Activated CD8-positive, alpha-beta T cell treated with anti-CD3 and anti-CD28 coated beads for 36 hours (primary cell): ENCODE data around the gene E2F4. TPM values are rescaled to one million over a fixed set of nuclear protein-coding genes. Genes with fewer than 3 reads are reported as not detected.

Experiments
- ATAC-seq: fragments of 200-7000 bp; cut with Tn5 transposase; one replicate; pipeline ENCODE4 v1.10.0; 2021; ENCODE audit warnings: mild to moderate bottlenecking, moderate library complexity
- CTCF ChIA-PET: fragments of 350-600 bp; sonication (Branson Sonifier 250); formaldehyde crosslinking; loops from one replicate; lab custom pipeline; 2021; ENCODE audit warnings: antibody characterized with exemption; lab: Charles Lee
- POLR2A ChIA-PET: fragments of 350-600 bp; sonication (Branson Sonifier 250); formaldehyde crosslinking; loops from one replicate; lab custom pipeline; 2021; ENCODE audit warnings: antibody characterized with exemption; lab: Charles Lee
- DNase-seq: peaks from one replicate; pipeline ENCODE4 v3.0.0-alpha.2; 2020
- H3K27ac Mint-ChIP-seq: one replicate; pipeline ENCODE4 v1.8.0; 2021; ENCODE audit warnings: mild to moderate bottlenecking, mixed read lengths
- H3K27me3 Mint-ChIP-seq: one replicate; pipeline ENCODE4 v1.8.0; 2021; ENCODE audit warnings: mixed read lengths
- H3K36me3 Mint-ChIP-seq: one replicate; pipeline ENCODE4 v1.8.0; 2021; ENCODE audit warnings: low read depth, mixed read lengths
- H3K4me1 Mint-ChIP-seq: one replicate; pipeline ENCODE4 v1.8.0; 2021; ENCODE audit warnings: low read depth, mixed read lengths
- H3K4me3 Mint-ChIP-seq: one replicate; pipeline ENCODE4 v1.8.0; 2021; ENCODE audit warnings: mild to moderate bottlenecking, moderate library complexity, mixed read lengths
- H3K9me3 Mint-ChIP-seq: one replicate; pipeline ENCODE4 v1.8.0; 2021; ENCODE audit warnings: mixed read lengths
- intact Hi-C: fragments of 100-400 bp; cut with micrococcal nuclease; formaldehyde crosslinking; loops from one replicate; pipeline ENCODE4 v1.10.0; 2022
- total RNA-seq, 2 experiments: library from RNA; stranded (reverse); gene quantifications; one replicate each; pipeline ENCODE4 v1.2.3, GENCODE V29; 2021
- TF ChIP-seq, protein P1 (sequence below): fragments of 200-600 bp; IDR thresholded peaks from one replicate; pipeline ENCODE4 v1.8.0; 2022; ENCODE audit warnings: antibody characterized with exemption, mild to moderate bottlenecking

E2F4 gene
- total RNA-seq, 2 experiments from 2014 or later = 104 to 105 TPM

DNA sequence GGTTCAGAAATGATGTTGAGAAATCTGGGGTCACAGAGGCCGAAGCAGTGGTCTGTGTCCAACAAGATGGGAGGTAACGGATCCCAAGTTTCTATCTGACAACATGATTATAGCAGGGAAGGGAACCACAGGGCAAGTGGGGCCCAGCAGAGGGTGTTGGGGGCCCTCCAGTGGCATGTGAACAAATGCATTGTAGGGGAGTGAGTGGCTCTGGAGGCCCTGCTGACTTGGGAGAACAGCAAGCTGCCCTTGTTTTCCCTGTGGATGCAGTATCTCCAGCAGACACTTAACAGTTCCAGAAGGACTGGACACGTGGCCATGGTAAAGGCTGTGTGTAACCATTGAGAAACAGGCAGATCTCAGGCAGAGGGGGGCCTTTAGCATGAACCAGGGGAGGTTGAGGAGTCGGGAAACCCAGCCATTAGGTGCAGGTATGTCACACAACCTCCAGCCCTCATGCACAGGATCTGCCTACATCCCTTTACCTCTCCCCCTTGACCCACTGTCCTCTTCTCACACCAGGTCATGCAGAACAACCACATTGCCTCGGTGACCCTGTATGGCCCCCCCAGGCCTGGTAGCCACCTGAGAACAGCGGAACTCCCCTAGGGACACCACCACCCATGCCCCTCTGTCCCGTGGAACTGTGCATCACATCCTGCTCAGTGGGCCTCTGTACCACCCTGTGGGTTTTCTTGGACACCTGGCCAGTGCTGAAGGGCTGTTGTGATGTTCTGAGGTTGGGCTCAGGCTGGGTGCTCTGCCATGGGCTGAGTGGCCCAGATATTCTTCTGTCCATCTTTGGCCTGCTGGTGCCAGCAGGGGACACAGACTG, 45.2 kb upstream of the E2F4 start:
- Mint-ChIP-seq H3K27ac (no peak overlapping the region), H3K27me3 (peaks cover 9% of the 10 kb centered on the region), H3K9me3 (no peaks in the 10 kb centered on the region), H3K4me1 (peaks cover 7% of the 10 kb centered on the region), H3K36me3 (peaks cover 55% of the 10 kb centered on the region), H3K4me3 (no peak overlapping the region)
- intact Hi-C loops = no loop called here
- ATAC-seq (no peak), DNase-seq (no peak)
- TF ChIP-seq, protein P1, sequence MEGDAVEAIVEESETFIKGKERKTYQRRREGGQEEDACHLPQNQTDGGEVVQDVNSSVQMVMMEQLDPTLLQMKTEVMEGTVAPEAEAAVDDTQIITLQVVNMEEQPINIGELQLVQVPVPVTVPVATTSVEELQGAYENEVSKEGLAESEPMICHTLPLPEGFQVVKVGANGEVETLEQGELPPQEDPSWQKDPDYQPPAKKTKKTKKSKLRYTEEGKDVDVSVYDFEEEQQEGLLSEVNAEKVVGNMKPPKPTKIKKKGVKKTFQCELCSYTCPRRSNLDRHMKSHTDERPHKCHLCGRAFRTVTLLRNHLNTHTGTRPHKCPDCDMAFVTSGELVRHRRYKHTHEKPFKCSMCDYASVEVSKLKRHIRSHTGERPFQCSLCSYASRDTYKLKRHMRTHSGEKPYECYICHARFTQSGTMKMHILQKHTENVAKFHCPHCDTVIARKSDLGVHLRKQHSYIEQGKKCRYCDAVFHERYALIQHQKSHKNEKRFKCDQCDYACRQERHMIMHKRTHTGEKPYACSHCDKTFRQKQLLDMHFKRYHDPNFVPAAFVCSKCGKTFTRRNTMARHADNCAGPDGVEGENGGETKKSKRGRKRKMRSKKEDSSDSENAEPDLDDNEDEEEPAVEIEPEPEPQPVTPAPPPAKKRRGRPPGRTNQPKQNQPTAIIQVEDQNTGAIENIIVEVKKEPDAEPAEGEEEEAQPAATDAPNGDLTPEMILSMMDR = no peak
- ChIA-PET POLR2A (interaction anchor here (1.2 kb wide), 1 partner anchor 63 kb away, joined by 3 read pairs; no protein-coding TSS in a partner anchor), CTCF (interaction anchor here (1.0 kb wide), 1 partner anchor 9 kb away, joined by 7 read pairs; no protein-coding TSS in a partner anchor)

DNA sequence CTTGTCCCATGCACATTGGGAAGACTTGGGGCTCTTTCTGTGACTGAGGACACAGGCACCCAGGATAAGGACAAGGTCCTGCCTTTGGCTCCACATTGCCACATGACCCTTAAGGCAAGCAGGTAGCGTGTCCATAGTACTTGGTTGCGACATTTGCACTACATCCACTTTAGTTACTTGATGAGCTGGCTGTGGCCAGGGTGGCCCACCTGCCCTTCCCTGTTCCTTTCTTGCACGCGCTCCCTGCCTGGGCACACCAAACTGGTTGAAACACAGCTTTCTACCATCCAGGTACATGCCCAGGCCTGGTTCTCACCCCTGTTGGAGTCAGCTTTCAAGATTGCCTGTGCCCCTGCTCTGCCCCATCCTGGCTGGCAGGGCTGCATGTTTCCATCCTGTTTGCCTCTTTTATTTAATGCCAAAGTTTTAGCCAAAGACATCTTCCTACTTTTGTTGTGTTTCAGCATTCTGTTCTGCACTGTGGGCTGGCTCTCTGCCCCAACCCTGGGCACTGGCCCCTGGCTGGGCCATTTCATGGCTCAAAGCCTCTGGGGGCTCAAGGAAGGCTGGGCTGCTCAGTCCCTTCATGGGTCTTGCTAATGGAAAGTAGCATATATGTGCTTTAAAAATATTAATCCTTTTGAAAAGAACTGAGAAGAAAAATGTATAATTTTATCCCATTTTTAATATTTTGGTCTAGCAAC, 44.4 kb upstream of the E2F4 start:
- Mint-ChIP-seq H3K4me1 (peaks cover 7% of the 10 kb centered on the region), H3K4me3 (no peak overlapping the region), H3K36me3 (peaks cover 51% of the 10 kb centered on the region), H3K9me3 (no peaks in the 10 kb centered on the region), H3K27ac (no peak overlapping the region), H3K27me3 (peaks cover 12% of the 10 kb centered on the region)
- intact Hi-C loops = no loop called here
- ChIA-PET CTCF (no interaction called here), POLR2A (interaction anchor here (1.2 kb wide), 1 partner anchor 64 kb away, joined by 3 read pairs; no protein-coding TSS in a partner anchor)
- TF ChIP-seq, protein P1 = no peak
- no peak for DNase-seq
- no peak for ATAC-seq

DNA sequence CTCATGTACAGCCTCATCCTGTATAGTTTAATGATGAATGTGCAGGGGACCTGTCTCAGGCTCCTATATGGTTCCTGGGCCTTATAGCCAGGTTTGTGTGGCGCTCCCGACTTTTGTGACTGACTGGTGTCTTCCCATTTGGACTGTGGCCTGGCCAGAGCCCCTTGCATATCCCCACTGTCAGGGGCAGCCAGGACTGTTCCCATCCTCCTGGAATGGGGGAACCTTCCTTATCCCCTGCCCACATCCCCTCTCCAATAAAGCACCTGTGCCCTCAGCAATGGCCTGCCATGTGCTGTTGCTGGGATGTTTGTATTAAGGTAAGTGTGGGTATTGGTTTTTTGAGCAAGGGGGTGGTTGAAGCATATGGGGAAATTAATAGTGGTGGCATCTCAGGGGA, 43.7 kb upstream of the E2F4 start:
- DNase-seq = no peak
- Mint-ChIP-seq H3K27ac (no peak overlapping the region), H3K4me3 (no peak overlapping the region), H3K27me3 (peaks cover 19% of the 10 kb centered on the region), H3K9me3 (no peaks in the 10 kb centered on the region), H3K36me3 (peaks cover 49% of the 10 kb centered on the region), H3K4me1 (peaks cover 12% of the 10 kb centered on the region)
- TF ChIP-seq, protein P1 = no peak
- ChIA-PET CTCF (no interaction called here), POLR2A (interaction anchor here (1.2 kb wide), 1 partner anchor 65 kb away, joined by 3 read pairs; no protein-coding TSS in a partner anchor)
- ATAC-seq = no peak
- intact Hi-C loops = no loop called here

- ChIA-PET CTCF (interaction anchor here (0.8 kb wide), 1 partner anchor 10 kb away, joined by 3 read pairs; no protein-coding TSS in a partner anchor), POLR2A (interaction anchor here (0.9 to 1.3 kb wide), 3 partner anchors 9 to 119 kb away, joined by 3 to 4 read pairs (median 3); no protein-coding TSS in a partner anchor)
- no peaks in the 10 kb centered on the region for H3K9me3 Mint-ChIP-seq
- H3K4me1 Mint-ChIP-seq = peaks cover 15% of the 10 kb centered on the region
- no peak overlapping the region for H3K4me3 Mint-ChIP-seq
- H3K27ac Mint-ChIP-seq = no peak overlapping the region
- H3K27me3 Mint-ChIP-seq = peaks cover 19% of the 10 kb centered on the region
- intact Hi-C loops = no loop called here
- H3K36me3 Mint-ChIP-seq = peaks cover 46% of the 10 kb centered on the region
- TF ChIP-seq, protein P1 = no peak
- DNase-seq (no peak), ATAC-seq (no peak)
Measured at GRCh38 chr16:67148656-67149275, 43.2 kb upstream of the E2F4 start.
